ENCODE results near the gene PCMTD2.
"Not testable (repeated sequence)": the region's sequence is repeated elsewhere in the genome, so short reads cannot be mapped to it uniquely, and the experiment has no call there.

DNA sequence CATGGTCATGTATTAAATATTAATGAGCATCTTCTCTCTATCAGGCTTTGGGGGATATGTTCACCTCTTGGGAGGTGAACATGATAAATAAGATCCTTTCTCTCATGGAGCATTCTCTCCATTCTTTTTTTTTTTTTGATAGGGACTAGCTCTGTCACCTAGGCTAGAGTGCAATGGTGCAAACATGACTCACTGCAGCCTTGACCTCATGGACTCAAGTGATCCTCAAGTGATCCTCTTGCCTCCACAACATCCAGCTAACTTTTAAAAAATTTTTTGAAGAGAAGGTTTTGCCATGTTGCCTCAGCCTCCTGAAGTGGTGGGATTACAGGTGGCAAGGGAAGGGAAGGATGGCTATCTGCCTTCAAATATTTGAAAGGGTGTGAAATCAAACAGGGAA lies 59.8 kb downstream of the PCMTD2 start:
- TF ChIP-seq SIN3A (IDR thresholded peaks at IDR 0.05; ENCODE audit: borderline replicate concordance, low read depth, low read length); YY1 (IDR thresholded peaks at IDR 0.05; ENCODE audit: low read depth); RAD21 (IDR thresholded peaks at IDR 0.05; ENCODE audit: low read length); CTCF (IDR thresholded peaks at IDR 0.05); EP300 (IDR thresholded peaks at IDR 0.05; ENCODE audit: borderline replicate concordance in 1 of 2, low read depth in 1 of 2, low read length in 1 of 2); MAX (IDR thresholded peaks at IDR 0.05; ENCODE audit: low read depth); NRF1 (IDR thresholded peaks at IDR 0.05; ENCODE audit: low read depth, low read length); POLR2AphosphoS5 (IDR thresholded peaks at IDR 0.05; ENCODE audit: low read depth, low read length): not testable (repeated sequence)
- TF ChIP-seq, protein P1, sequence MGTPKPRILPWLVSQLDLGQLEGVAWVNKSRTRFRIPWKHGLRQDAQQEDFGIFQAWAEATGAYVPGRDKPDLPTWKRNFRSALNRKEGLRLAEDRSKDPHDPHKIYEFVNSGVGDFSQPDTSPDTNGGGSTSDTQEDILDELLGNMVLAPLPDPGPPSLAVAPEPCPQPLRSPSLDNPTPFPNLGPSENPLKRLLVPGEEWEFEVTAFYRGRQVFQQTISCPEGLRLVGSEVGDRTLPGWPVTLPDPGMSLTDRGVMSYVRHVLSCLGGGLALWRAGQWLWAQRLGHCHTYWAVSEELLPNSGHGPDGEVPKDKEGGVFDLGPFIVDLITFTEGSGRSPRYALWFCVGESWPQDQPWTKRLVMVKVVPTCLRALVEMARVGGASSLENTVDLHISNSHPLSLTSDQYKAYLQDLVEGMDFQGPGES (IDR thresholded peaks at IDR 0.05; ENCODE audit: low read depth, low read length), result not testable (repeated sequence)
- TF ChIP-seq, protein P2, sequence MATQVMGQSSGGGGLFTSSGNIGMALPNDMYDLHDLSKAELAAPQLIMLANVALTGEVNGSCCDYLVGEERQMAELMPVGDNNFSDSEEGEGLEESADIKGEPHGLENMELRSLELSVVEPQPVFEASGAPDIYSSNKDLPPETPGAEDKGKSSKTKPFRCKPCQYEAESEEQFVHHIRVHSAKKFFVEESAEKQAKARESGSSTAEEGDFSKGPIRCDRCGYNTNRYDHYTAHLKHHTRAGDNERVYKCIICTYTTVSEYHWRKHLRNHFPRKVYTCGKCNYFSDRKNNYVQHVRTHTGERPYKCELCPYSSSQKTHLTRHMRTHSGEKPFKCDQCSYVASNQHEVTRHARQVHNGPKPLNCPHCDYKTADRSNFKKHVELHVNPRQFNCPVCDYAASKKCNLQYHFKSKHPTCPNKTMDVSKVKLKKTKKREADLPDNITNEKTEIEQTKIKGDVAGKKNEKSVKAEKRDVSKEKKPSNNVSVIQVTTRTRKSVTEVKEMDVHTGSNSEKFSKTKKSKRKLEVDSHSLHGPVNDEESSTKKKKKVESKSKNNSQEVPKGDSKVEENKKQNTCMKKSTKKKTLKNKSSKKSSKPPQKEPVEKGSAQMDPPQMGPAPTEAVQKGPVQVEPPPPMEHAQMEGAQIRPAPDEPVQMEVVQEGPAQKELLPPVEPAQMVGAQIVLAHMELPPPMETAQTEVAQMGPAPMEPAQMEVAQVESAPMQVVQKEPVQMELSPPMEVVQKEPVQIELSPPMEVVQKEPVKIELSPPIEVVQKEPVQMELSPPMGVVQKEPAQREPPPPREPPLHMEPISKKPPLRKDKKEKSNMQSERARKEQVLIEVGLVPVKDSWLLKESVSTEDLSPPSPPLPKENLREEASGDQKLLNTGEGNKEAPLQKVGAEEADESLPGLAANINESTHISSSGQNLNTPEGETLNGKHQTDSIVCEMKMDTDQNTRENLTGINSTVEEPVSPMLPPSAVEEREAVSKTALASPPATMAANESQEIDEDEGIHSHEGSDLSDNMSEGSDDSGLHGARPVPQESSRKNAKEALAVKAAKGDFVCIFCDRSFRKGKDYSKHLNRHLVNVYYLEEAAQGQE (IDR thresholded peaks at IDR 0.05; ENCODE audit: low read depth, low read length), result not testable (repeated sequence)
